Embryonic facial prominence (tissue), 1 donor: ENCODE measurements around the gene LRRN2.

Source experiments
- DNase-seq: peaks from one replicate; pipeline ENCODE4 v3.0.0-alpha.2; 2016; ENCODE audit errors: extremely low spot score

Gene LRRN2

DNA sequence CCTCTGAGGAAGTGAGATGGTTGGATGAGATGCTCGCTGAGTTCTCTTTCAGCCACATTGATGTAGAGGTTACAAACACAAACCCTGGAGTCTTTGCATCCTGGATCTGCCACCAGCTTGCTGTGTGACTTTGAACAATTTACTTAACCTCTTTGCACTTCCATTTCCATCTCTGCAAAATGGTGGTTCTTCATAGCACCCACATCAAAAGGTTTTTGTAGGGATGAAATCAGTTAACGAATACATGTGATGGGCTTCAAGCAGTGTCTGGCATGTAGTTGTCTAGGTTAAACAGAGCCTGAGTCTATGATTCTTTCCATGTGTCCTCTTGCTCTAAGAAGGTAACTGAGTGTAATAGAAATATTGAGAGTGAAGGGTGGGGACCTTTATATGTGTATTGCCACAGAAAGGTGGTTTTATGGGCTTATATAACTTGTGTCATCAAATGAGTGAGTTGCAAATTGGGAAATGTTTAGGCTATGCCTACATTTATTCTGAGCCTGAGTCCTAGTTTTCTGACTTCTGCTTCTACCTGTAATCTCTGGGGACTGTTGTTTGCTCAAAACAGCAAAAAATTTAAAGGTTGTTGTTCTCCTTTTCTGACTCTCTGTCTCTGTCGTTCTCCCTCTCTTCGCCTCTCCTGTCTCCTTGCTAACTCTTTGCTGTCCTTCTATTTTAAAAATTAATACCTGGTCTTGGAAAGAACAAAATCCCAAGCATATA lies 27.3 kb upstream of the LRRN2 start:
- DNase-seq = no peak

DNA sequence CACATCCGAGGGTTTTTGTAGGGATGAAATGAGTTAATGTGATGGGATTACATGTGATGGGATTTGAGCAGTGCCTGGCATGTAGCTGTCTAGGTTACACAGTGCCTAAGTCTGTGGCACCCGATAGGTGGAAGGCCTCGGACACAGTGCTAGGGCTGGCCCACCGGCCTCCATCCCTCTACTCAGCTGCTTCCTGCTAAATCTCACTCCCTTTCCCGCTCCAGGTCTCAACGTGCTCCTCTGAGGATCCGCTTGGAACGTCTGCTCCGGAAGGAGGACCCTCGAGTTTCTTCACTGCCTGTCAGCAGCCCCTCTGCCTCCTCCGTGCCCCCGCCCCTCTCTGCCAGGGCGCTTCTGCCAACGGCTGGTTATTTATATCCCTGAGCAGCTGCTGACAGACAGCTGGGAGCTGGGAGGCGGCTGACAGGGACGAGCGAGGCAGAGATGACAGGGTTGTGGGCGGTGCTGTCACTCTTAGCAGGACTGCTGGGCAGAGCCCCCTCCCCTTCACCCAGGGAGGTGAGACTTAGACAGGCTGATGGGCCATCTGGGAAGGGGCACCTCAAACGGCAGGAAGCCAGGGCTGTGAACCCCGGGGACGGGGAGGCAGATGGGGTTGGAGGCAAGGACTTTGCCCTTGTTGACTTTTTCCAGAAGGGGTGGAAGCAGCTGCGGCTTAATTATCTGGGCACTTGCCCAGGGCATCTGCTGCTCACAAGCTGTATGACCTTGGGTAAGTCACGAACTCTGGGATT lies 26.6 kb upstream of the LRRN2 start:
- no peak for DNase-seq

DNA sequence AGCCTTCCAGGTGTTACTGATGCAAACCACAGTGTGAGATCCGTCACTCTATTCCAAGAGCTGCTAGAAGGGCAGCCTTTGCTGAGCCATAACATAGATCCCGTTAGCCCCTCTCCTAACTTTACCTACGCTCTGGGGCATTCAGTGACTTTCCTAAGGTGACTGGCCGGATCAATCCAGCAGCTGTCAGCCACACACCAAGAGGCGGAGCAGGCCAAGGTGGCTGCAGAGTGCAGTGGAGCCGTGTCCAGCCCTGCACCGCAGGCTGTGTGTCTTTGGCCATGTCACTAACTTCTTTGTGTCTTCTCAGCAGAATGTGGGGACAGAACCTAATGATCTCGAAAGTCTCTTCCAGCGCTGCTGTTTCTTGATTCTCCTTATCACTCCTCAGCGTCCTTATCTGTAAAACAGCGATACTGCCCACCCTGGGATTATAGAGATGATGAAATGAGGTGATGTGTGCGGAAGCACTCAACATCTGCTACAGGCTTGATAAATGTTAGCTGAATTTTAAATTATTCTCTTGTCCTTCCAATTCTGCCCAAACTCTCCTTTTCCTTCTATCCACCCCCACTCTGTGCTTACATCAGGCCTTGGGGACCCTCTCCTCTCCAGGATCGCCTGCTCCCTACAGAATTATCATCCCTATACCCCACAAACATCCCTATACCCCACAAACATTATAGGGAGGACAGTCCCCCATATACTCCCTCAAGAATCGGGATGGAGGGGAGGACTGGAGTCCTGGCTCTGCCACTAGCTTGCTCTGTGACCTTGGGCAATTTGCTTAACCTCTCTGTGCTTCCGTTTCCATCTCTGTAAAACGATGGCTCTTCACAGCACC lies 25.8 kb upstream of the LRRN2 start:
- DNase-seq = no peak

DNA sequence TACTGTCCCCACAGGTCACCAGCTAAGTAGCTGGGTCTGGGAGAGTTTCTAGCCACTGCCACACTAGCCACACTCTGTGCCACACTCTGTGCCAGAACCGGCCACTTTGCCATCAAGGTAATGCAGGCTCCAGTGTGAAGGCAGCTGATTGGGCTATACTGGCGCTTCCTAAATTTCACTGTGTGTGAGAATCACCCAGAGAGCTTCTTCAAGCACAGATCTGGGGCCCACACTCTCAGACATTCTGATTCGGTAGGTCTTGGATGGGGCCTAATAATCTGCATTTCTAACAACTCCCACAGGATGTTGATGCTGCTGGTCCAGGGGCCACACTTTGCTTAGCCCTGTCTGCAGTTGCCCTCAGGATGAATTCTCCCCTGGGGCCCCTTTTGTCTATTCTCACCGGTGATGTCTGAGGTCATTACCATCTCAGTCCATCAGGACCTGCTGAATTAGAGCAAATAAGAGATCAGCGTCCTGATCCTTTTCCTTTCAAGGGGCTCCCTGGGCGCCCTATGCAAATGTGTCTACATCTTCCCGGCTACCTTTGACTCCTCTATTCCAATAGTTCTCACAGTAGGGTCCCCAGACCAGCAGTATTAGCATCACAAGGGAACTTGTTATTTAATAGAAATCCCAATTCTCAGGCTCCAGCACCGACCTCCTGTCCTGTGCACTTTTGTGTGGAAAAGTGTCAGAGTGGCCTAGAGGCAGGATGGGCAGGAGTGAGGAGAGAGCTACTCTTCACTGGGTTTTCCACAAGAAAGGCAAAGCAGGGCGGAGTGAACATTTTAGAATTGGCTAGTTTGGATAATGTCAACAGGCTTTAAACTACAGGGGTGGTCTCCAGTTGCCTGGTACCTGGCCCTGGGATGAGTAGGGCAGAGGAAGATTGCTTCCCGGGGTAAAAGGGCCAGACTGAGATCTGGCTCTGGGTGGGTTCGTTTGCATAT lies 24.7 kb upstream of the LRRN2 start:
- no peak for DNase-seq

DNA sequence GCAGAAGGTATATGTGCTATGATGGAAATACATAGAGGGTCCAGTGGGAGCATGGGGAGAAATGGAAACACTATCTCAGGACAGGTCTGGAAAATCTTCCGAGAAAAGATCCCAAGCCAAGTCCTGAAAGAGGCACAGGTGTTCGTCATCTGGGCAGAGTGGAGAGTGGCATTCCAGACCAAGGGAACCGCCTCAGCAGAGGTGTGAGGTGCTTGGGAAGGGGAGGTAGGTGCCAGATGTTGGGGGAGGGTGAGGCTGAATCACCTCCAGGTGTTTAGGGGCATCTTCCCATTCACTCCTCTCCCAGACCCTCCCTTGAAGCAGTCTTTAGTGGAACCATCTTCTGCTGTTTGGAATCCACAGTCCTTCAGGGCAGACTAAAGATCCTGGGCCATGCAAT lies 23.5 kb upstream of the LRRN2 start:
- no peak for DNase-seq

DNA sequence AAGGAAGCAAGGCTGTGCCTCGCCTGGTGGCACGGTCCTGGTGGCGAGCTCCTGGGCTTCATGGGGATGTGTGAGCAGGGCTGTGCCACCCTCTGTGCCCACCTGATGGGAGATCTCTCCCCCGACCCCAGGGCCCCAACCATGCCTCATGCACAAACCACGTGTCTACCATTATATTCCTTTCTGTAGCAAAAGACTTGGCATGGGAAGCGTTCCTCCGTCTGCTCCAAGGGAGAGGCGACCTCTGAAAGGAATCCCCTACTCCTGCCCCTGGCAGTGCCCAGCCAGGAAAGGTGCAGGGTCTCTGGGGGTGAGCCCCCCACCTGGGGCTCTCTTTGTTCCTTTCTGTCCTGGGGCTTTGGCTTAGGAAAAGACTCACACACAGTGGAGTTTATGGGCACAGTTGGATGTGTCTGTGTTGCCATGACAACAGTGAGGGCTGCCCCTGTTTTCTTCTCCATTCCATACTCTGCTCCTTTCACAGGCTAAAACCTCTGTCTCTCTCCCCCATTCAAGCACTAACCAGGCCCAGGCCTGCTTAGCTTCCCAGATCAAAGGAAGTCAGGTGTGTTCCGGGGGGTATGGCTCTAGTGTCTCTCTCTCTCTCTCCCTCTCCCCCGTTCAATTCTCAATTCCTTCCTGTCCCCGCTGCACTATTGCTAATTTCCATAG lies 21.4 kb upstream of the LRRN2 start:
- DNase-seq = no peak

DNA sequence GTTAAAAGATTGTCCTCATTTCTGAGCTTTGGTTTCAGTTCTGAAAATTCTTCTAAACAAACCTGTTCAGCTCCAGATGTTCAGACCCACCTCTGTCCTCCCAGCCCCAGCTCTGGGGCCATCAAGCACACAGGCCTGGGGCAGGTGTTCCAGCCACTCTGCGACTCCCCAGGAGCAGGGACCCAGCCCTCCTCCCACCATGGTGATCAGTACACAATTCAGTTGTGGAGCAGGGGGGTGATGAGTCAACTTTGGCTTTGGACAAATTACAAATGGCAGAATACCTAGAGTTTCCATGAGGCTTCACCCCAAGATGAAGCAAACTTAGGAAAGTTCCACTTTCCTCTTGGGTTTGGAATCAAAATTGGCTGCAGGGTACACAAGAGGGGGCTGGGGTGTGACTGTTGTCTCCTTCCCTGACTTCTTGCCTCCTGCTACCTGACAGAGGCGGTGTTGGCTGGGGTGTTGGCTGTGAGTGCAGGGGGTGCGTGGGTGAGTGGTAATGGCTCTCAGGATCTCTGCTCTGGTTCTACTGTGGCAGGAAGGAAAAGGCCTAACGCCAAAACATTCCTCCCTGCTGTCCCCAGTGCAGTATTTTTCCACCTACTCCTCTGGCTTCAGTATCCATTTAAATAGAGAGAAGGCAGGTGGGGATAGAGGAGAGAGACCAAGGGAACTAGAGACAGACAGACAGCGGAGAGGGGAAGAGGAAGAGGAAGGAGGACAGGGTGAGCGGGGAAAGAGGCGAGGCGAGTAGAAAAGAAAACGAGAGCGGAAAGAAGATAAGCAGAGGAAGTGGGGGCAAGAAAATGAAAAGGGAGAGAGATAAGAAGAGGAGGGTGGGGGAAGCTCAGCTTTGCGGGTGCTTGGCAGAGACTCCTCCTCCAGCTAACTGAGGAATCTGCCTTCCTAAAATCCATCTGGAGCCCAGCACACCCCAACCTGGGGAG lies 20.6 kb upstream of the LRRN2 start:
- no peak for DNase-seq

DNA sequence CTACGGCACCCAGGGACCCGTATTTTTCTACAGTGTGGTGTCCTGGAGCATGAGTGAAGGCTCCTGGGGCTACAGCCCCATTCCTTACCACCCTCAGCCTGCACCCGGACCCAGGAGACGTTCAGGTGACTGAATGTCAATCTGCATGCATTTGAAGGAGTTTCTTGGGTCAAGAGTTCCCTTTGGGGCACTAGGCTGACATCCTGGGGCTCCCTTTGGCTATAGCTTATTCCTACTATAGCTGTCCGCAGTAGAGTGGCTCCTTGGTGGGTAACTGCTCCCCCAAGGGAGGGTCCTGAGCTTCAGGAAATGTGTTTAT lies 19.9 kb upstream of the LRRN2 start:
- no peak for DNase-seq

DNA sequence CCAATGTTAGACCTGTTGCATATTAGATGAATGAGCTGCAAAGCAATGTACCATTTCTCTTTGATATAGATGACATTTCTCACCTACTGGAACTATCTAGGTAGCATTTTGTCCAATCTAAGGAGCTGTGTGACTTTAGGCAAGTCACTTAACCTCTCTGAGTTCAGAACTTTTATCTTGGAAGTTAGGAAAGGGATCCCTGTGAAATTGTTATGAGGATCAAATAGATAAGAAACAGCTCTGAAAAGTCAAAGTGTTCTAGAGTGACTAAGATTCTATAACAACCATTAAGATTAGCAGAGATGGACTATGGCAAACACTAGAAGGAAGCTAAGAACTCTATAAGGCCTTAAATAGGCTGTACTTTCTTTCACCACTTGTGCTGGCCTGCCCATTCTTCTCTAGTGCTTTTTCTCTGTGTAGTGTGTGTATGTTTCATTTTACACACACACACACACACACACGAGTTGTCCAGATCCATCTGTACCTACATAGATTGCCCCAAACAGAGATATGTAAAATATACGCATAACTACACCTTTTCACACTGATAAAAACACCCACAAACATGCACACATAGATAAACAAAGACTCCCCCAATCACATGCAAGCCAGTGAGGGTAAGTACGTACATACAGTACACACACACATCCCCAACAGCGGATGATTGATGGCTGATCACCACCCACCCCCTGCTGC lies 19.4 kb upstream of the LRRN2 start:
- DNase-seq = no peak

DNA sequence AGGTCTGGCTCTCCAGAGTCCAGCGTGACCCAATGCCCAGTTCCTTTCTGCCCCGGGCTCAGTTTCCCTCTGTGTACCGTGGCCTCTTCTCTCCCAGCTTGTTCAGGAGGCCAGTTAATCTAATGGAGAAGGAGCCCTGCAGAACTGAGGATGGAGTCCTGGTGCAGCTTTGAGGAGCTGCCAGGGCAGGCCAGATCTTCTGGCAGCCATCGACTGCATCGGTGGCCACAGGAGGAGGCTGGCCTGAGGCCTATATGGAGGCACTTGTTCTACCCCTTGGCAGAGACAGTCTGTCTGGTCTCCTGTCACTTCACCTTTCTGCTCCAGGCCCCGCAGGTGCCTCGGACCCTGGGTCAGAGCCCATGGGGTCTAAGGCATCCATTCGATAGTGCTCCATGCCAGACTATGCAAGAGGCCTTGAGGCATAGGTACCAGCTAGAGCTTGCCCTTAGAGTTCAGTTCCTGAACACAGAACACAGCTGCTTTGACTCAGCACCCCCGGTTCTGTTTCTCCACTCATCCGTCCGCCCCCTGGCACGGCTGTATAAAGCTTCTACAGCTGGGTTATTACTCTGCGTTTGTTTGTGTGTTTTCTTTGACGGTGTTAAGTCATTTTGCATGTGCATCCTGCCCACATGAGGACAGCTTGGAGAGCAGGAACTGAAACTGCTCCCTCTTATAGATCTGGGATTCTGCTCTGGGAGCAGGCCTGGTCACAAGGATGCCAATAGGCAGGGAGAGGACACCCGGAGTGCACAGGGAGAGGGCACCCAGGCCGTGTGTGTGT lies 18.5 kb upstream of the LRRN2 start:
- DNase-seq = no peak

DNA sequence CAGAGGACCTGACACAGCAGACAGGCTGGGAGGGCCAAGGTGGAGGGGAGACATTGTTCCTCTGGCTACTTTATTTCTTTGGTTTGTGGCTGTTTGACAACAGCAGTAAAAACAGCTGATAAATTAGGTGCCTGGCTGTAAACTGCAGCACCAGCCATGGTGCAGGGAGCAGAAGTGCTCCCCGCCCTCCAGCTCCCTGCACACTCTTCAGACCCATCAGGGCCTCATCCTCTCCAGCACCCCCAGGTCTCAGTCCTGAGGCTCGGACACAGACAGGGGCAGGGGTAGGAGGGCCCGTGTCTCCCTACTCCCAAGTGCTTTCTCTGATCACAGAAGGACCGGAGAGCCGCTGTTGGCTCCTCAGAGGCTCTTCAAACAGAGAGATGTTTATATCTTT lies 17.7 kb upstream of the LRRN2 start:
- DNase-seq = no peak

DNA sequence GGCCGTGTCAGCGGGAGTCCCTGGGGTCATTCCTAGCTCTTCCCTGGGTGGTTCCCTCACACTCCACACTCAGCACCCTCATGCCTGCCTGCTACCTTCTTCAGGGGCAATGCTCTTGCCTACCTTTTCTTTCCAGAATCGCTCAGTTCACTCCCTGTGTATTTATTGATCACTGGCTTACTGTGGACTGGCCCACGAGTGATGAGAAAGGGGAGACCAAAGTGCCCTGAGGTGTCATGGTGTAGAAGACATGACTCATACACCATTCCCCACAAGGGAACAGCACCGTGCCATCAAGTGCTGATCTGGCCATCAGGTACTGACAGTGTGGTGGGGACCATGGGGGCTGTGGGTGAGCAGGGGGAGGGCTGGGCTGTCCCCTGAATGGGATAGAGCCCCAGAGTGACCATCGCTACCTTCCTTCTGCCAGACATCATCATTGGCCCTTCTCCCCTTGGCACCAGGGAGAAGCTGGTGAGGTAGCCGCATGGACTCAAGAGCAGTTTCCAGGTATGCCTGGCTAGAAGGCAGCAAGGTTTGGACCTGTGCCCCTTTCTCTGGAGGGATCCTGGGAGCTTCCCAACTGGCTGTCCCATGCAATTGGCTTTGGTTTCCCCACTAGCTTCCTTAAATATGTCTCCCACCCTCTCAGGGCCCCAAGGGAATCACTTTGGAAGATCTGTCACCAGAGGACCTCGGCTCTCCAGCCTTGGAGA lies 17.2 kb upstream of the LRRN2 start:
- DNase-seq = no peak

DNA sequence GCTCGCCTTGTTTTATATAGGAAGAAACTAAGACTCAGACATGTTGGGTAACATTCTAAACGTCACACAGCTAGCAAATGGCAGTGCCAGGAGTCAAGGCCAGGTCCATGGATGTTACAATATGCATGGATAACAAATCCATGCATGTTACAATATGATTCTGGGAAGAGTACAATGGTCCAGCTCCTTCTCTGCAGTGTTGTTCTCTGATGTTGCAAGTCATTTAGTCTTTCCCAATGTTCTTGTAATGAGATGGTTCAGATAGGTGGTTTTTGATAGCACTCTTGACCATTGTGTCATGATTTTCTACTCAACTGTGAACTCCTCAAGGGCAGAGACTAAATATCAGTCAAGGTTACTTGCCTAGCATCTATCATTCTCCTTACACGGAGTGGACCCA lies 15.7 kb upstream of the LRRN2 start:
- no peak for DNase-seq

DNA sequence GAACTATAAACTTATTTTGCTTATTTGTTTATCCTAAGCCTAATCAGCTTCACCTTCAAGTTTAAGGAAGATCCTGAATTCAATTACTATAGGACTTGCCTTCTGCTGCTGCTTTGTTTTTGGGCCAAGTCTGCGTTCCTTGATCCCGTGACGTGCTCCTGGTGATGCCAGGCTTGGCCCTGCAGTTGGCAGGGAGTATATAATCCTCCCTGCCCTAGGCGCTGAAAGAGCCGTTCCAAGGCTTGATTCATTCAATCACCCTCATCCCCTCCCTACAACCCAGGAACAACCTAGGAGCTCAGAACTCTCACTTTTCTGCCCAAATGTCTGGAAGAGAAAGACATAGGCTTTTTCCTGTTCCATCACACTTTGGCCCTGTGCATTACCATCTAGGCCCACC lies 12.4 kb upstream of the LRRN2 start:
- no peak for DNase-seq

DNA sequence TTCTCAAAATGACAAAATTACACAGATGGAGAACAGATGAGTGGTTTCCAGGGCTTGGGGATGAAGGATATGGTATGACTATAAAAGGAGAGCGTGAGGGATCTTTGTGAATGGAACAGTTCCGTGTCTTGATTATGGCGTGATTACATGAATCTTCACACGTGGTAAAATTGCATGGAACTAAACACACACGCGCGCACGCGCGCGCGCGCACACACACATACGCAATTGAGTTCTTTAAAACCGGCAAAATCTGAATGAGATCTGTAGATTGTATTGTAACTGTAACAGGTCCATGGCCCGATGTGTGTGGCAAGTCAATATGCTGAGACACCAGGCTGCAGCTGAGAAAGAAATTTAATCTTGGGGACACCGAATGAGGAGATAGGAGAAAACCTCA lies 11.1 kb upstream of the LRRN2 start:
- DNase-seq = no peak

DNA sequence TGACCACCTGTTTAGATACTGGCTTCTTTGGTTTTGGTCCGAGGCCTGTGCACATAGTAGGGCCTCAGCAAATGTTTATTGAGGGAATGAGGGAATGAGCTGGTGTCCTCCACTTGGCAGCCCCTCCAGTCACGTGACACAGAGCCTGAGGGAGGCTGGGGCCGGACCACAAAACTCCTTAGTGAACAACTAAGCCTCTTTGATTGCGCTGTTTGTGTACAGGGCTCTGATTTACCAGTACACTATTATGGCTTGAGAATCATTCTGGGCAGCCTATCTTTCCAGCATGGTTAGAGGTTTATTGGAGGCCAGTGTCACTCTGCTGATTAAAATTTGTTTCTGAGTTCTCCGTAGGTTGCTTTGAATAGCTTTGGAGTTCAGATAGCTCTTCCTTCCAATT lies 10.2 kb upstream of the LRRN2 start:
- no peak for DNase-seq

DNA sequence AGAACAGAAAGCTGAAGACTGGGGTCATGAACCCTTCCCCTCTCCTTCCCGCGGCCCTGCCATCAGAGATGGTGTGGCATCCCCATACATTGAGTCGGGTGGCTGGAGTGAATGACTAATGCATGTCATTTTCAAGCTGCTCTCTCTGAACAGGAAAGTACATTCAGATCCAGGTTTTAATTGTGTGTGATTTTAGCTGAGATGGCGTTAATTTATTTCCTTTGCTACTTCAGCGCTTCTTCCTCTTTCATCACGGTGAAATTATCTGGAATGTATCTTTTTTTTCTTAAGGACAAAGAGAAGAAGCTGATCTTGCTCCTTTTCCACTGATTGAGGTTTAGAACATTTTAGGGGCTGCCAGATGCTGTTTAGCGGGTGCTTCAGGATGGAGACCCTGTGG lies 8.6 kb upstream of the LRRN2 start:
- no peak for DNase-seq

DNA sequence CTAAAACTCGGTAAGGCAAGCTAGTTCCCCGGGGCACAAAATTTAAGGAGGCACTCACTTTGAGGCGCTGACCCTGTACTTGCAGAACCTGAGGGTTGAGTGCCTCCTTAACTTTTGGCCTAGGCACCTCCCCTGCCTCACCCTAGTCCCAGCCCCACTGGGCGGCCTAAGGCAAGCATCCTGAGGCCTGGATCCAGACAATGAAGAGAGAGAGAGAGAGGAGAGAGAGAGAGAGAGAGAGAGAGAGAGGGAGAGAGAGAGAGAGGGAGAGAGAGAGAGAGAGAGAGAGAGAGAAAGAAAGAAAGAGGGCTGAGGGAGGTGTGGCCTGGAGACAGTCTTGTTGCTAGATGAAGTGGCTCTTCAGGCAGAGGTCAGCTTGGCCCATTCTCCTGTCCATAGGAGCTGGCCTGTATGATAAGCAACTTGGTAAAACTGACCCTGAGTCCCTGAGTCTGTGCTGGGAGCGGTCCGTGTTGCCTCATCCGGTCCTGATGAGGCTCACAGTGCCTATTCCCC lies 7.4 kb upstream of the LRRN2 start:
- DNase-seq = no peak
